ENCODE measurements around the gene IRF6.

Gene IRF6

GRCh38 chr1:209802780-209803152 is 3.2 kb downstream of the IRF6 start:
- no peak overlapping the region for H3K4me3 ChIP-seq (ENCODE audit: low read depth, low read length, poor library complexity, severe bottlenecking)
- H2AFZ ChIP-seq (ENCODE audit: low read length): no peak overlapping the region
- no peak overlapping the region for H3K27ac ChIP-seq (ENCODE audit: low read depth, low read length, poor library complexity, severe bottlenecking)
- peaks cover 4% of the 10 kb centered on the region for H3K4me1 ChIP-seq (ENCODE audit: insufficient read depth, low read length, severe bottlenecking)
- TF ChIP-seq EZH2 (IDR thresholded peaks at IDR 0.05; ENCODE audit: borderline replicate concordance, low read length) (no peak), CTCF (IDR thresholded peaks at IDR 0.05; ENCODE audit: low read length) (no peak)
- H3K4me2 ChIP-seq (ENCODE audit: low read length): no peak overlapping the region
- no peaks in the 10 kb centered on the region for H3K27me3 ChIP-seq (ENCODE audit: insufficient read depth, low read length)
- no peak overlapping the region for H3K9ac ChIP-seq (ENCODE audit: low read length)
- H3F3A ChIP-seq (ENCODE audit: insufficient read depth, low read length): no peaks in the 10 kb centered on the region
- H4K20me1 ChIP-seq (ENCODE audit: insufficient read depth, low read length): no peaks in the 10 kb centered on the region
- H3K36me3 ChIP-seq (ENCODE audit: insufficient read depth, low read length): no peaks in the 10 kb centered on the region
- no peaks in the 10 kb centered on the region for H3K79me2 ChIP-seq (ENCODE audit: insufficient read depth, low read length)
- H3K9me3 ChIP-seq (ENCODE audit: low read length): no peaks in the 10 kb centered on the region
- H3K9me2 ChIP-seq (ENCODE audit: low read depth, low read length): no peaks in the 10 kb centered on the region

GRCh38 chr1:209802117-209802779 is 3.7 kb downstream of the IRF6 start:
- Histone ChIP-seq H3K9me3 (ENCODE audit: low read length) (no peaks in the 10 kb centered on the region), H3K27ac (ENCODE audit: low read depth, low read length, poor library complexity, severe bottlenecking) (no peak overlapping the region), H3K4me3 (ENCODE audit: low read depth, low read length, poor library complexity, severe bottlenecking) (no peak overlapping the region), H3K9ac (ENCODE audit: low read length) (no peak overlapping the region), H3K36me3 (ENCODE audit: insufficient read depth, low read length) (no peaks in the 10 kb centered on the region), H3F3A (ENCODE audit: insufficient read depth, low read length) (no peaks in the 10 kb centered on the region), H2AFZ (ENCODE audit: low read length) (no peak overlapping the region), H3K79me2 (ENCODE audit: insufficient read depth, low read length) (no peaks in the 10 kb centered on the region), H3K9me2 (ENCODE audit: low read depth, low read length) (no peaks in the 10 kb centered on the region), H3K27me3 (ENCODE audit: insufficient read depth, low read length) (no peaks in the 10 kb centered on the region), H3K4me2 (ENCODE audit: low read length) (no peak overlapping the region), H4K20me1 (ENCODE audit: insufficient read depth, low read length) (no peaks in the 10 kb centered on the region), H3K4me1 (ENCODE audit: insufficient read depth, low read length, severe bottlenecking) (peaks cover 4% of the 10 kb centered on the region)
- TF ChIP-seq CTCF (IDR thresholded peaks at IDR 0.05; ENCODE audit: low read length) (no peak), EZH2 (IDR thresholded peaks at IDR 0.05; ENCODE audit: borderline replicate concordance, low read length) (no peak)

- Histone ChIP-seq H3K4me2 (ENCODE audit: low read length) (no peak overlapping the region), H3K79me2 (ENCODE audit: insufficient read depth, low read length) (no peaks in the 10 kb centered on the region), H3F3A (ENCODE audit: insufficient read depth, low read length) (no peaks in the 10 kb centered on the region), H3K9me3 (ENCODE audit: low read length) (no peaks in the 10 kb centered on the region), H3K36me3 (ENCODE audit: insufficient read depth, low read length) (no peaks in the 10 kb centered on the region), H3K9me2 (ENCODE audit: low read depth, low read length) (no peaks in the 10 kb centered on the region), H4K20me1 (ENCODE audit: insufficient read depth, low read length) (no peaks in the 10 kb centered on the region), H3K4me3 (ENCODE audit: low read depth, low read length, poor library complexity, severe bottlenecking) (no peak overlapping the region), H3K9ac (ENCODE audit: low read length) (no peak overlapping the region), H3K27ac (ENCODE audit: low read depth, low read length, poor library complexity, severe bottlenecking) (no peak overlapping the region), H3K4me1 (ENCODE audit: insufficient read depth, low read length, severe bottlenecking) (peaks cover 1% of the 10 kb centered on the region), H2AFZ (ENCODE audit: low read length) (no peak overlapping the region), H3K27me3 (ENCODE audit: insufficient read depth, low read length) (no peaks in the 10 kb centered on the region)
- TF ChIP-seq CTCF (IDR thresholded peaks at IDR 0.05; ENCODE audit: low read length) (no peak), EZH2 (IDR thresholded peaks at IDR 0.05; ENCODE audit: borderline replicate concordance, low read length) (no peak)
Measured at GRCh38 chr1:209800984-209801834, 4.7 kb downstream of the IRF6 start.

All from OCI-LY1 (cell line).